Hepatocyte (in vitro differentiated cells): ENCODE results near the gene TTC7B. TPM values are rescaled to one million over a fixed set of nuclear protein-coding genes. Genes with fewer than 3 reads are reported as not detected.

Experiments used
- DNase-seq: peaks from one replicate; pipeline ENCODE4 v3.0.0-alpha.2; 2016; ENCODE audit warnings: low spot score
- H2AFZ ChIP-seq: fragments of 200-600 bp; sonication (generic); 2 replicates; pipeline ENCODE4 v1.6.0; 2016; ENCODE audit warnings: antibody characterized with exemption, mild to moderate bottlenecking
- H3K27ac ChIP-seq: fragments of 200-600 bp; sonication (generic); 2 replicates; pipeline ENCODE4 v1.5.1; 2016; ENCODE audit warnings: mild to moderate bottlenecking
- H3K27me3 ChIP-seq: fragments of 200-600 bp; sonication (generic); 2 replicates; pipeline ENCODE4 v1.6.1; 2016
- H3K36me3 ChIP-seq: fragments of 200-600 bp; sonication (generic); replicated peaks from 2 replicates; pipeline ENCODE4 v1.5.1; 2016; ENCODE audit warnings: low read depth; ENCODE audit not compliant: insufficient read depth
- H3K4me1 ChIP-seq: fragments of 200-600 bp; sonication (generic); 2 replicates; pipeline ENCODE4 v1.5.1; 2016; ENCODE audit warnings: mild to moderate bottlenecking, moderate library complexity; ENCODE audit not compliant: insufficient read depth
- H3K4me2 ChIP-seq: fragments of 200-600 bp; sonication (generic); 2 replicates; pipeline ENCODE4 v1.6.0; 2016
- H3K4me3 ChIP-seq: fragments of 200-600 bp; sonication (generic); 2 replicates; pipeline ENCODE4 v1.5.1; 2016; ENCODE audit warnings: mild to moderate bottlenecking
- H3K79me2 ChIP-seq: fragments of 200-600 bp; sonication (generic); 2 replicates; pipeline ENCODE4 v1.6.0; 2017; ENCODE audit warnings: mild to moderate bottlenecking
- H3K9me2 ChIP-seq: fragments of 200-600 bp; sonication (generic); replicated peaks from 2 replicates; pipeline ENCODE4 v1.6.0; 2017; ENCODE audit warnings: mild to moderate bottlenecking; ENCODE audit not compliant: insufficient read depth
- H3K9me3 ChIP-seq: fragments of 200-600 bp; sonication (generic); 2 replicates; pipeline ENCODE4 v1.5.1; 2016; ENCODE audit warnings: low read depth, mild to moderate bottlenecking
- H4K20me1 ChIP-seq: fragments of 200-600 bp; sonication (generic); 2 replicates; pipeline ENCODE4 v1.6.0; 2016; ENCODE audit warnings: mild to moderate bottlenecking; ENCODE audit not compliant: insufficient read depth, poor library complexity, severe bottlenecking
- EZH2 ChIP-seq: fragments of 200-600 bp; sonication (generic); IDR thresholded peaks from 2 replicates; pipeline ENCODE4 v1.6.1; 2016; ENCODE audit warnings: antibody characterized with exemption, mild to moderate bottlenecking, borderline replicate concordance
- EZH2phosphoT487 ChIP-seq: fragments of 200-600 bp; sonication (generic); IDR thresholded peaks from one replicate; pipeline ENCODE4 v1.6.1; 2018; ENCODE audit warnings: antibody characterized with exemption, mild to moderate bottlenecking, low read depth, moderate library complexity; ENCODE audit not compliant: unreplicated experiment, severe bottlenecking
- WGBS: methylation state at CpG from one replicate; pipeline ENCODE4 v1.1.6; 2016; ENCODE audit warnings: low lambda C conversion rate; ENCODE audit errors: missing lambda C conversion rate; 5-methylcytosine and 5-hydroxymethylcytosine counted together
- polyA plus RNA-seq: library from polyadenylated mRNA; unstranded; fragments of >200 nt; fragmentation: Nextera tagmentation; extraction: Ambion mirVana; gene quantifications from 2 replicates; pipeline ENCODE4 v1.2.1, GENCODE V29; 2016
- total RNA-seq: library from RNA; depleted of rRNA; stranded (reverse); fragments of >200 nt; gene quantifications from 2 replicates; pipeline ENCODE4 v1.2.3, GENCODE V29; 2014
- TF ChIP-seq, protein P1 (sequence below): fragments of 200-600 bp; sonication (generic); IDR thresholded peaks from 2 replicates; pipeline ENCODE4 v1.5.1; 2016; ENCODE audit warnings: antibody characterized with exemption, mild to moderate bottlenecking; ENCODE audit not compliant: poor library complexity

TTC7B gene
- total and polyA plus RNA-seq, 2 experiments from 2014 or later: 10.7 to 25.5 TPM

DNA sequence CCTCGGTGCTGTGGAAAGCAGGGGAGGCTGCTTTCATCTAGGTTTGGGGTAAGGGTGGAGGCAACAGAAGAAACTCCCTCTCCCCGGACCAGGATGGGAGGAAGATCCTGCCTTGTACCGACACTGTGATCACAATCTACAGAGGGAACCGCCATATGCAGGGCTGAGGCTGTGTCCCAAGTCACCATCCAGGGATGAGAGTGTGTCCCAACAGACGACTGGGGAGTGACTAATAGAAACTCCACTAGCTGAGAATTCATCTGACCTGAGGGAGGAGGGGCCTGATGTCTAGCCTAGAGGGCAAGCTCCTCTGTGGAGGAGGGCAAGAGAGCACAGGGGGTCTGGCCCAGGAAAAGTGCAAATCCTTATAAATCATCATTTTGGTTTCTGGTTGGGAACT, 247.0 kb downstream of the TTC7B start:
- H3K79me2 ChIP-seq: no peaks in the 10 kb centered on the region
- no peak for DNase-seq
- H3K4me2 ChIP-seq: no peak overlapping the region
- no peaks in the 10 kb centered on the region for H3K9me2 ChIP-seq
- H3K36me3 ChIP-seq: no peaks in the 10 kb centered on the region
- 78% methylated on average over 5 of the region's 5 CpGs for WGBS
- no peaks in the 10 kb centered on the region for H3K9me3 ChIP-seq
- no peaks in the 10 kb centered on the region for H3K4me1 ChIP-seq
- H2AFZ ChIP-seq: no peak overlapping the region
- no peaks in the 10 kb centered on the region for H4K20me1 ChIP-seq
- no peak overlapping the region for H3K27ac ChIP-seq
- TF ChIP-seq EZH2phosphoT487 (no peak), EZH2 (no peak)
- TF ChIP-seq, protein P1, sequence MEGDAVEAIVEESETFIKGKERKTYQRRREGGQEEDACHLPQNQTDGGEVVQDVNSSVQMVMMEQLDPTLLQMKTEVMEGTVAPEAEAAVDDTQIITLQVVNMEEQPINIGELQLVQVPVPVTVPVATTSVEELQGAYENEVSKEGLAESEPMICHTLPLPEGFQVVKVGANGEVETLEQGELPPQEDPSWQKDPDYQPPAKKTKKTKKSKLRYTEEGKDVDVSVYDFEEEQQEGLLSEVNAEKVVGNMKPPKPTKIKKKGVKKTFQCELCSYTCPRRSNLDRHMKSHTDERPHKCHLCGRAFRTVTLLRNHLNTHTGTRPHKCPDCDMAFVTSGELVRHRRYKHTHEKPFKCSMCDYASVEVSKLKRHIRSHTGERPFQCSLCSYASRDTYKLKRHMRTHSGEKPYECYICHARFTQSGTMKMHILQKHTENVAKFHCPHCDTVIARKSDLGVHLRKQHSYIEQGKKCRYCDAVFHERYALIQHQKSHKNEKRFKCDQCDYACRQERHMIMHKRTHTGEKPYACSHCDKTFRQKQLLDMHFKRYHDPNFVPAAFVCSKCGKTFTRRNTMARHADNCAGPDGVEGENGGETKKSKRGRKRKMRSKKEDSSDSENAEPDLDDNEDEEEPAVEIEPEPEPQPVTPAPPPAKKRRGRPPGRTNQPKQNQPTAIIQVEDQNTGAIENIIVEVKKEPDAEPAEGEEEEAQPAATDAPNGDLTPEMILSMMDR: no peak
- no peak overlapping the region for H3K4me3 ChIP-seq
- H3K27me3 ChIP-seq: no peaks in the 10 kb centered on the region

GRCh38 chr14:90568405-90568804, 247.8 kb downstream of the TTC7B start:
- no peak overlapping the region for H3K27ac ChIP-seq
- no peaks in the 10 kb centered on the region for H3K27me3 ChIP-seq
- DNase-seq: no peak
- H2AFZ ChIP-seq: no peak overlapping the region
- no peaks in the 10 kb centered on the region for H4K20me1 ChIP-seq
- TF ChIP-seq, protein P1: no peak
- TF ChIP-seq EZH2 (no peak), EZH2phosphoT487 (no peak)
- no peaks in the 10 kb centered on the region for H3K9me2 ChIP-seq
- no peaks in the 10 kb centered on the region for H3K36me3 ChIP-seq
- WGBS: 81% methylated on average over 3 of the region's 3 CpGs
- no peaks in the 10 kb centered on the region for H3K9me3 ChIP-seq
- no peaks in the 10 kb centered on the region for H3K4me1 ChIP-seq
- H3K4me2 ChIP-seq: no peak overlapping the region
- H3K4me3 ChIP-seq: no peak overlapping the region
- no peaks in the 10 kb centered on the region for H3K79me2 ChIP-seq

GRCh38 chr14:90567991-90568390, 248.2 kb downstream of the TTC7B start:
- Histone ChIP-seq H3K9me2 (no peaks in the 10 kb centered on the region), H3K9me3 (no peaks in the 10 kb centered on the region), H2AFZ (no peak overlapping the region), H3K27me3 (no peaks in the 10 kb centered on the region), H3K79me2 (no peaks in the 10 kb centered on the region), H3K4me1 (no peaks in the 10 kb centered on the region), H3K4me2 (no peak overlapping the region), H3K36me3 (no peaks in the 10 kb centered on the region), H3K4me3 (no peak overlapping the region), H4K20me1 (no peaks in the 10 kb centered on the region), H3K27ac (no peak overlapping the region)
- TF ChIP-seq EZH2phosphoT487: no peak
- no peak for TF ChIP-seq EZH2
- no peak for DNase-seq
- WGBS: 87% methylated on average over 7 of the region's 7 CpGs

DNA sequence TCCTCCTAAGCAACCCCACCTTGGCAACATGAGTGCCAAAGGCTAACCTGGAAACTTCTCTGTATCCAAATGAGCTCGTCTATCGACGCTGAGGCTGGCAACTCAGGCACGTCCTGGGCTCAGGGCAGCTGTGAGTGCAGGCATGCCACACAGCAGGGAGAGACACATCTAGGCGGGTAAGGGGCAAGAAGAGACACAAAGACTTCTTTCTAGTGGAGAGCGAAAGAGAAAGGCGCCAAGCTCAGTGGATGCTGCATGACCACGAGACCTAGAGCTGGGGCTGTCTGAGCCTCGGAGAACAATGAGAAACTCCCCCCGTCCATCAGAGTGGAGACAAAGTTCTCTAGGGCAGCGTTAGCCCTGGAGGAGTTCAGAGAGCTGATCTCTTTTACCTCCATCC, 249.0 kb downstream of the TTC7B start:
- Histone ChIP-seq H3K4me1 (no peaks in the 10 kb centered on the region), H3K9me2 (no peaks in the 10 kb centered on the region), H4K20me1 (no peaks in the 10 kb centered on the region), H3K4me2 (no peak overlapping the region), H3K27ac (no peak overlapping the region), H2AFZ (no peak overlapping the region), H3K27me3 (no peaks in the 10 kb centered on the region), H3K9me3 (no peaks in the 10 kb centered on the region), H3K36me3 (no peaks in the 10 kb centered on the region), H3K4me3 (no peak overlapping the region), H3K79me2 (no peaks in the 10 kb centered on the region)
- 98% methylated on average over 11 of the region's 11 CpGs for WGBS
- TF ChIP-seq EZH2 (no peak), EZH2phosphoT487 (no peak)
- TF ChIP-seq, protein P1: no peak
- DNase-seq: no peak
